ENCODE data around the gene FUT6.

DNA sequence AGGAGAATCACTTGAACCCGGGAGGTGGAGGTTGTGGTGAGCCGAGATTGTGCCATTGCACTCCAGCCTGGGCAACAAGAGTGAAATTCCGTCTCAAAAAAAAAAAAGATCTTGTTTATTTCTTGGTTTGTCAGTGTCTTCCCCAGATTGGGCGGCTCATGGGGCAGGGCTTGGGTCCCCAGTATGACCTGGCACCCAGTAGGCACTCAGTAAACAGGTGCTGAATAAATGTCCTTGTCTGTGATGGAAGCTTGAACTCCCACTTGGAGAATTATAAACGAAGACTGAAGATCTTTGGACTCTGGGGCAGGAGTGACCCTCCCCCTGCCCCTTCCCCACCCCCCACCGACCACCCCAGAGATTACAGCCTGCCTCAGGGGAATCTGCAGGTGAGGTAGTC is 40.7 kb upstream of the FUT6 start:
- TF ChIP-seq YY1 (IDR thresholded peaks at IDR 0.05; ENCODE audit: low read depth): no peak
- TF ChIP-seq, protein P1, sequence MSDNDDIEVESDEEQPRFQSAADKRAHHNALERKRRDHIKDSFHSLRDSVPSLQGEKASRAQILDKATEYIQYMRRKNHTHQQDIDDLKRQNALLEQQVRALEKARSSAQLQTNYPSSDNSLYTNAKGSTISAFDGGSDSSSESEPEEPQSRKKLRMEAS (IDR thresholded peaks at IDR 0.05): no peak
- TF ChIP-seq, protein P2, sequence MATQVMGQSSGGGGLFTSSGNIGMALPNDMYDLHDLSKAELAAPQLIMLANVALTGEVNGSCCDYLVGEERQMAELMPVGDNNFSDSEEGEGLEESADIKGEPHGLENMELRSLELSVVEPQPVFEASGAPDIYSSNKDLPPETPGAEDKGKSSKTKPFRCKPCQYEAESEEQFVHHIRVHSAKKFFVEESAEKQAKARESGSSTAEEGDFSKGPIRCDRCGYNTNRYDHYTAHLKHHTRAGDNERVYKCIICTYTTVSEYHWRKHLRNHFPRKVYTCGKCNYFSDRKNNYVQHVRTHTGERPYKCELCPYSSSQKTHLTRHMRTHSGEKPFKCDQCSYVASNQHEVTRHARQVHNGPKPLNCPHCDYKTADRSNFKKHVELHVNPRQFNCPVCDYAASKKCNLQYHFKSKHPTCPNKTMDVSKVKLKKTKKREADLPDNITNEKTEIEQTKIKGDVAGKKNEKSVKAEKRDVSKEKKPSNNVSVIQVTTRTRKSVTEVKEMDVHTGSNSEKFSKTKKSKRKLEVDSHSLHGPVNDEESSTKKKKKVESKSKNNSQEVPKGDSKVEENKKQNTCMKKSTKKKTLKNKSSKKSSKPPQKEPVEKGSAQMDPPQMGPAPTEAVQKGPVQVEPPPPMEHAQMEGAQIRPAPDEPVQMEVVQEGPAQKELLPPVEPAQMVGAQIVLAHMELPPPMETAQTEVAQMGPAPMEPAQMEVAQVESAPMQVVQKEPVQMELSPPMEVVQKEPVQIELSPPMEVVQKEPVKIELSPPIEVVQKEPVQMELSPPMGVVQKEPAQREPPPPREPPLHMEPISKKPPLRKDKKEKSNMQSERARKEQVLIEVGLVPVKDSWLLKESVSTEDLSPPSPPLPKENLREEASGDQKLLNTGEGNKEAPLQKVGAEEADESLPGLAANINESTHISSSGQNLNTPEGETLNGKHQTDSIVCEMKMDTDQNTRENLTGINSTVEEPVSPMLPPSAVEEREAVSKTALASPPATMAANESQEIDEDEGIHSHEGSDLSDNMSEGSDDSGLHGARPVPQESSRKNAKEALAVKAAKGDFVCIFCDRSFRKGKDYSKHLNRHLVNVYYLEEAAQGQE (IDR thresholded peaks at IDR 0.05; ENCODE audit: low read depth): no peak
- TF ChIP-seq ZBTB7A (IDR thresholded peaks at IDR 0.05; ENCODE audit: low read depth): no peak
- TF ChIP-seq NFIC (IDR thresholded peaks at IDR 0.05): no peak
- TF ChIP-seq RAD21 (IDR thresholded peaks at IDR 0.05; ENCODE audit: low read depth): no peak
- TF ChIP-seq CREB1 (IDR thresholded peaks at IDR 0.05; ENCODE audit: low read depth): no peak
- no peak for TF ChIP-seq TAF1 (IDR thresholded peaks at IDR 0.05; ENCODE audit: low read depth)
- no peak for TF ChIP-seq TCF12 (IDR thresholded peaks at IDR 0.05; ENCODE audit: low read depth)
- TF ChIP-seq, protein P3, sequence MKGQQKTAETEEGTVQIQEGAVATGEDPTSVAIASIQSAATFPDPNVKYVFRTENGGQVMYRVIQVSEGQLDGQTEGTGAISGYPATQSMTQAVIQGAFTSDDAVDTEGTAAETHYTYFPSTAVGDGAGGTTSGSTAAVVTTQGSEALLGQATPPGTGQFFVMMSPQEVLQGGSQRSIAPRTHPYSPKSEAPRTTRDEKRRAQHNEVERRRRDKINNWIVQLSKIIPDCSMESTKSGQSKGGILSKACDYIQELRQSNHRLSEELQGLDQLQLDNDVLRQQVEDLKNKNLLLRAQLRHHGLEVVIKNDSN (IDR thresholded peaks at IDR 0.05): no peak
